KBM-7 (cell line): Measurements from ENCODE around the gene UBE2L3.
"Not testable (repeated sequence)": the region's sequence is repeated elsewhere in the genome, so short reads cannot be mapped to it uniquely, and the experiment has no call there.

ENCODE experiments used
- DNase-seq: peaks from one replicate; pipeline ENCODE4 v3.0.0-alpha.2; 2015
- in situ Hi-C: fragments of 300-500 bp; cut with MboI; formaldehyde crosslinking; loops from 2 replicates; pipeline ENCODE4 v1.14.3; 2020; ENCODE audit warnings: low sequenced_read_pairs, low pct_unique_long_range_greater_than_20kb, mixed read lengths

Gene UBE2L3

GRCh38 chr22:21569459-21570170 is 2.1 kb downstream of the UBE2L3 start:
- DNase-seq, result peak; percentile 61
- in situ Hi-C loops, result no loop called here

- DNase-seq, result no peak
- in situ Hi-C loops, result no loop called here
Observed at GRCh38 chr22:21570398-21570797, 2.9 kb downstream of the UBE2L3 start.

- DNase-seq, result no peak
- in situ Hi-C loops, result no loop called here
Observed at GRCh38 chr22:21571679-21572078, 4.2 kb downstream of the UBE2L3 start.

GRCh38 chr22:21573293-21573734 is 5.8 kb downstream of the UBE2L3 start:
- no peak for DNase-seq
- in situ Hi-C loops, result no loop called here

- in situ Hi-C loops, result no loop called here
- no peak for DNase-seq
Observed at GRCh38 chr22:21573750-21574494, 6.4 kb downstream of the UBE2L3 start.

- in situ Hi-C loops, result no loop called here
Observed at GRCh38 chr22:21579474-21579851, 11.9 kb downstream of the UBE2L3 start.

GRCh38 chr22:21580623-21581007 is 13.1 kb downstream of the UBE2L3 start:
- in situ Hi-C loops, DNase-seq: not testable (repeated sequence)

More at GRCh38 chr22:21579474-21579851, 11.9 kb downstream of the UBE2L3 start:
- DNase-seq, result no peak

- DNase-seq, in situ Hi-C loops: not testable (repeated sequence)
Observed at GRCh38 chr22:21581009-21581713, 13.6 kb downstream of the UBE2L3 start.

- DNase-seq, result no peak
- in situ Hi-C loops, result no loop called here
Observed at GRCh38 chr22:21582801-21583740, 15.6 kb downstream of the UBE2L3 start.

GRCh38 chr22:21585389-21585788 is 17.9 kb downstream of the UBE2L3 start:
- in situ Hi-C loops, result no loop called here
- DNase-seq, result no peak

GRCh38 chr22:21587803-21588611 is 20.5 kb downstream of the UBE2L3 start:
- peak; percentile 25 for DNase-seq
- in situ Hi-C loops, result no loop called here

GRCh38 chr22:21589396-21589795 is 21.9 kb downstream of the UBE2L3 start:
- no peak for DNase-seq
- in situ Hi-C loops, result no loop called here

- in situ Hi-C loops, result no loop called here
- DNase-seq, result no peak
Observed at GRCh38 chr22:21590809-21591641, 23.5 kb downstream of the UBE2L3 start.

GRCh38 chr22:21591695-21592094 is 24.2 kb downstream of the UBE2L3 start:
- no peak for DNase-seq
- in situ Hi-C loops, result no loop called here

- in situ Hi-C loops, result no loop called here
- no peak for DNase-seq
Observed at GRCh38 chr22:21592422-21592821, 24.9 kb downstream of the UBE2L3 start.

- in situ Hi-C loops, result no loop called here
- DNase-seq, result no peak
Observed at GRCh38 chr22:21593406-21594232, 26.1 kb downstream of the UBE2L3 start.
